GM08714 (cell line): ENCODE measurements around the gene RAB3GAP2.
"Not testable (repeated sequence)": the region's sequence is repeated elsewhere in the genome, so short reads cannot be mapped to it uniquely, and the experiment has no call there.

ENCODE experiments used
- H3K4me3 ChIP-seq: fragments of 200-500 bp; sonication (Bioruptor generic); 2 replicates; pipeline ENCODE4 v1.5.1; 2014; ENCODE audit warnings: mild to moderate bottlenecking, low read length, inconsistent platforms
- ZNF274 ChIP-seq: IDR thresholded peaks from 2 replicates; pipeline ENCODE4 v1.6.1; 2012; ENCODE audit warnings: mild to moderate bottlenecking, low read depth, low read length

The RAB3GAP2 gene, protein sequence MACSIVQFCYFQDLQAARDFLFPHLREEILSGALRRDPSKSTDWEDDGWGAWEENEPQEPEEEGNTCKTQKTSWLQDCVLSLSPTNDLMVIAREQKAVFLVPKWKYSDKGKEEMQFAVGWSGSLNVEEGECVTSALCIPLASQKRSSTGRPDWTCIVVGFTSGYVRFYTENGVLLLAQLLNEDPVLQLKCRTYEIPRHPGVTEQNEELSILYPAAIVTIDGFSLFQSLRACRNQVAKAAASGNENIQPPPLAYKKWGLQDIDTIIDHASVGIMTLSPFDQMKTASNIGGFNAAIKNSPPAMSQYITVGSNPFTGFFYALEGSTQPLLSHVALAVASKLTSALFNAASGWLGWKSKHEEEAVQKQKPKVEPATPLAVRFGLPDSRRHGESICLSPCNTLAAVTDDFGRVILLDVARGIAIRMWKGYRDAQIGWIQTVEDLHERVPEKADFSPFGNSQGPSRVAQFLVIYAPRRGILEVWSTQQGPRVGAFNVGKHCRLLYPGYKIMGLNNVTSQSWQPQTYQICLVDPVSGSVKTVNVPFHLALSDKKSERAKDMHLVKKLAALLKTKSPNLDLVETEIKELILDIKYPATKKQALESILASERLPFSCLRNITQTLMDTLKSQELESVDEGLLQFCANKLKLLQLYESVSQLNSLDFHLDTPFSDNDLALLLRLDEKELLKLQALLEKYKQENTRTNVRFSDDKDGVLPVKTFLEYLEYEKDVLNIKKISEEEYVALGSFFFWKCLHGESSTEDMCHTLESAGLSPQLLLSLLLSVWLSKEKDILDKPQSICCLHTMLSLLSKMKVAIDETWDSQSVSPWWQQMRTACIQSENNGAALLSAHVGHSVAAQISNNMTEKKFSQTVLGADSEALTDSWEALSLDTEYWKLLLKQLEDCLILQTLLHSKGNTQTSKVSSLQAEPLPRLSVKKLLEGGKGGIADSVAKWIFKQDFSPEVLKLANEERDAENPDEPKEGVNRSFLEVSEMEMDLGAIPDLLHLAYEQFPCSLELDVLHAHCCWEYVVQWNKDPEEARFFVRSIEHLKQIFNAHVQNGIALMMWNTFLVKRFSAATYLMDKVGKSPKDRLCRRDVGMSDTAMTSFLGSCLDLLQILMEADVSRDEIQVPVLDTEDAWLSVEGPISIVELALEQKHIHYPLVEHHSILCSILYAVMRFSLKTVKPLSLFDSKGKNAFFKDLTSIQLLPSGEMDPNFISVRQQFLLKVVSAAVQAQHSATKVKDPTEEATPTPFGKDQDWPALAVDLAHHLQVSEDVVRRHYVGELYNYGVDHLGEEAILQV (N-terminal part only)

GRCh38 chr1:220272047-220272840 lies at the start of gene RAB3GAP2:
Gene RAB3GAP2, minus strand, starts transcription at chr1:220272453. Its CDS starts 116 bp downstream, at chr1:220272337.
- peak within 1 kb of the TSS; percentile 98 for H3K4me3 ChIP-seq
- TF ChIP-seq ZNF274, result no peak

DNA sequence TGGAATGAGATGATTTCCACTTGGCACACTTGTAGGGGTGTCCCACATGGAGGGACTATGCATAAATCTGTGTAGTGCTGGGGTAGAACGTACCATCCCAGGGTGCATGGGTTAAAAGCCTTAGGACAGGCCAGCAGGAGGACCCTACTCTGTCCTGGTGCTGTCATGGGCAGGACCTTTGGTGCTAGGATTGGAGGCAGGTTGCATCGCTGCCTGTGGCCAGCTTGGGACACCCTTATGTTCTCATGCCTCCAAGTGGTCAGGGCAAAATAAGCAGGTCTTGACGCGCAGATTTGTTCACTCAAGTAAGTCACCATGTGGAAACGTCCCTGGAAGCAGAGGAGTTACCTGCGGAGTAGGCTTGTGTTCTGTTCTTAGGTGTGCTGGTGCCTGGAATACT lies 49.5 kb upstream of the RAB3GAP2 start:
- H3K4me3 ChIP-seq, result no peak overlapping the region
- TF ChIP-seq ZNF274, result no peak

DNA sequence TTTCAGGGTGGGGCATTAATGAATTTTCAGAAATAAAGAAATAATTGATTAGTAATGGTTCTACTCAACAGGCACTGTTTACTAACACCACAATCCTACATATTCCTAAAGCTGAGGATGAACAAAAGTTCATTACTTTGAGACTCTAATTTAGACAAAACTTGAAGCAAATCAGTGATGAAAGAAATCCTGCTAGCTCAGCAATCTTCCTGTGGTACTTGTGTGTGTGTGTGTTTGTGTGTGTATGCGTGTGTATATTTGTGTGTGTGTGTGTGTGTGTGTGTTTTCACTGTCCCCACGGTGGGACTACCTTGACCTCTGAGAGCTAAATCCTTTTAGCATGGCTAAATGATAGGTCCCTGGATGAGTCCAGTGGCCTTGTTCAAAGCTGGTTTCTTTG lies 48.5 kb upstream of the RAB3GAP2 start:
- no peak overlapping the region for H3K4me3 ChIP-seq
- TF ChIP-seq ZNF274, result no peak

GRCh38 chr1:220318673-220319072 lies 46.4 kb upstream of the RAB3GAP2 start:
- no peak overlapping the region for H3K4me3 ChIP-seq
- no peak for TF ChIP-seq ZNF274

- H3K4me3 ChIP-seq, result no peak overlapping the region
- no peak for TF ChIP-seq ZNF274
These were observed 44.9 kb upstream of the RAB3GAP2 start for GRCh38 chr1:220317161-220317560.

DNA sequence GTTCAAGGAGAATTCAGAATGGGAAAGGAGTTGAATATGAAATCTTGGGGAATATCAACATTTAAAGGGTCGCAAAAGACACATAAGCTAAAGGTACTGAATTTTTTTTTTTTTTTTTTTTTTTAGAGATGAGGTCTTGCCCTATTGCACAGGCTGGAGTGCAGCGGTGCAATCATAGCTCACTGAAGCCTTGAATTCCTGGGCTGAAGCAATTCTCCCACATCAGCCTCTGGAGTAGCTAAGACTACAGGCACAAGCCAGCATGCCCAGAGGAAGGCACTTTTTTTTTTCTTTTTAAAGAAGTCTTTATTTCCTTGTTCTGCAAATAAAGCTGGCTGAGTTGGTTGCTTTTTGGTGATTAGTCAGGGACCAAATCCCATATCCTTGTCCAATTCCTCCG lies 44.1 kb upstream of the RAB3GAP2 start:
- H3K4me3 ChIP-seq, result no peak overlapping the region
- no peak for TF ChIP-seq ZNF274

- no peak for TF ChIP-seq ZNF274
- no peak overlapping the region for H3K4me3 ChIP-seq
These were observed 43.0 kb upstream of the RAB3GAP2 start for GRCh38 chr1:220315070-220315839.

DNA sequence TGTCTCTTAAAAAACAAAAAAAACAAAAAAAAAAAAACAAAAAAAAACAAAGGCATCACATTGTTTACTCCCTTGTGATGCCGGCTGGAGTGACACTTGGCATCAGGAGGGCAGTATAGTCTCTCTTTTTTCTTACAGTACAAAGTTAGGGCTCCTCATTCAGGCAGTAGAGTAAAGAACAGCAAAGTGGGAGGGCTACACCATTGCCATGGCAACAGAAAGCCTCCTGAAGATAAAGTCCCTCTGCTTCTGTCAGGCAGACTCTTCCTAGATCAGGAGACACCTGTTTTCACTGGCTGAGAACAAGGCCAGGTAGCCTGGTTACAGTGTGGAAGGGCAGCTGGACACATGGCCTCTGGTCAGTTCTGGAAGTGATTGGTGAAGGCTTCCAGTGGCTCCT lies 41.3 kb upstream of the RAB3GAP2 start:
- H3K4me3 ChIP-seq, result no peak overlapping the region
- no peak for TF ChIP-seq ZNF274

DNA sequence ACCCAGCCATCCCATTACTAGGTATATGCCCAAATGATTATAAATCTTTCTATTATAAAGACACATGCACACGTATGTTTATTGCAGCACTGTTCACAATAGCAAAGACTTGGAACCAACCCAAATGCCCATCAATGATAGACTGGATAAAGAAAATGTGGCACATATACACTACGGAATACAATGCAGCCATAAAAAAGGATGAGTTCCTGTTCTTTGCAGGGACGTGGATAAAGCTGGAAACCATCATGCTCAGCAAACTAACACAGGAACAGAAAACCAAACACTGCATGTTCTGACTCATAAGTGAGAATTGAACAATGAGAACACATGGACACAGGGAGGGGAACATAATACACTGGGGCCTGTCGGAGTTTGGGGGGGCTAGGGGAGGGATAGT lies 37.9 kb upstream of the RAB3GAP2 start:
- H3K4me3 ChIP-seq, result not testable (repeated sequence)

DNA sequence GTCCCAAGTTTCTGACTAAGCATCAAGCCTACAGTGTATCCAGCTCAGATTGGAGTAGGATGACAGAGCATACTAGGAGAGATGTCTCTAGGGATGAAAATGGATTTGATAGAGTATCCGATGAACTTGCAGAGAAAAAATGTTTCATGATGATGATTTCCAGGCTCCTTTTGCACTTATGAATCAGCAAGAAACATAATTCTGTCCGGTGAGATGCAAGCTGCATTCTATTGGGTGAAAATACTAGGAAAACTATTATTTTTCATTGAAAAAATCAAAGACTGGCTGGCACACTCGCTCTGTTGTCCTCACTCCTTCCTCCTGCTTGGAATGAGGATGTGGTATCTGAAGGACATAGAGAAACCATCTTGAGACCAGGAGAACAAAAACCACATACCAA lies 35.4 kb upstream of the RAB3GAP2 start:
- TF ChIP-seq ZNF274, result no peak
- H3K4me3 ChIP-seq, result no peak overlapping the region

DNA sequence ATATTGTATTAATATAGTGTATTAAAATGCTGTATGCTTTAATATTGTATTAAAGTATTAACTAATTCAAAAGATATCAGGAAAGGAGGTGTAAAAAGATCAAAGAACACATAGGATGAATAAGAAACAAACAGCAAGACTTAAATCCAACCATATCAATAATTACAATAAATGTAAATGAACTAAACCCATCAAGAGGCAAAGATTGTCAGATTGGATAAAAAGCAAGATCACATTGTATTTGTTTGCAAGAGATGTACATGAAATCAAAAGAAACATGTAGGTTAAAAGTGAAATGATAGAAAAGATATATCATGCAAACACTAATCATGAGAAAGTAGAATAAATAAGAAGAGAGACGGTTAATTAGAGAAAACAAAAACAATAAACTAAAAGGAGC lies 34.1 kb upstream of the RAB3GAP2 start:
- TF ChIP-seq ZNF274, result no peak
- no peak overlapping the region for H3K4me3 ChIP-seq

- no peak for TF ChIP-seq ZNF274
- H3K4me3 ChIP-seq, result no peak overlapping the region
These were observed 31.6 kb upstream of the RAB3GAP2 start for GRCh38 chr1:220303871-220304270.

DNA sequence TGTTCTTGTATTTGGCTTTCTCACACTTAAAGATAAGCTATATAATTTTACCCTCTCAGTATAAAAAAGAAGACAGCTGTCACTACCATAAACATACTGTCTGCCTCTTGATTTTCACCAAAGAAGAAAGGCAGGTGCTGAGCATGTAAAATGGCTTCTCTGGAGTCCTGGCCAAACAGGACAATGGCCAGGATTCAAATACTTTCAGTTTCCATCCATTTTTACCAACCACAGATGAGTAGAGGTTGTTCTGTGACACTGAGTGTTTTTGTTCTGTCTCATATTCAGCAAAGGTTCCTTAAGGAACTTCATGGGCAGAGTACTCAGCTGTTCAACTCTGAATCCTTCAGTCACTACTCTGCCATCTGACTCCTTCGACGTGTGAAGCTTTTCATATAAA lies 29.4 kb upstream of the RAB3GAP2 start:
- H3K4me3 ChIP-seq, result no peak overlapping the region
- no peak for TF ChIP-seq ZNF274
